WI38 (cell line): ENCODE results near the gene RBM42.
A peak's percentile ranks its signal among the peaks of the same experiment; 100 is the strongest.

Experiments used
- H3K4me3 ChIP-seq: 2 replicates; pipeline ENCODE4 v1.5.1; 2011; ENCODE audit warnings: low read depth, mild to moderate bottlenecking, control low read depth, low read length
- TF ChIP-seq, protein P1 (sequence below): IDR thresholded peaks from 2 replicates; pipeline ENCODE4 v1.5.1; 2012; ENCODE audit warnings: low read depth, mild to moderate bottlenecking, control low read depth, low read length

Gene RBM42

DNA sequence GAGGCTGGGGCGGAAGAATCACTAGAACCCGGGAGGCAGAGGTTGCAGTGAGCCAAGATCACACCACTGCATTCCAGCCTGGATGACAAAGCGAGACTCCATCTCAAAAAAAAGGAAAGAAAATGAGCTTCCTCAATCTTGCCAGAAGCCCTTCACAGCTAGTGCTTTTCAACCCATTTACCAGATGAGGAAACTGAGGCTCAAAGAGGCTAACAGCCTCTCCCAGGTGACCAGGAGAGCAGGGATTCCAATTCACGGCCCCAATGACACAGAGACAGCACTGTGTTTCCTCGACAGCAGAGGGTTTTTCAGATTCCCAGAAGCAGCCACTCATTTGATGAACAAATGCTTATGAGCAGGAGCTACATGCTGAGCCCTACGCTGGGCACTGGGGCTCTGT, 40.7 kb downstream of the RBM42 start:
- TF ChIP-seq, protein P1, sequence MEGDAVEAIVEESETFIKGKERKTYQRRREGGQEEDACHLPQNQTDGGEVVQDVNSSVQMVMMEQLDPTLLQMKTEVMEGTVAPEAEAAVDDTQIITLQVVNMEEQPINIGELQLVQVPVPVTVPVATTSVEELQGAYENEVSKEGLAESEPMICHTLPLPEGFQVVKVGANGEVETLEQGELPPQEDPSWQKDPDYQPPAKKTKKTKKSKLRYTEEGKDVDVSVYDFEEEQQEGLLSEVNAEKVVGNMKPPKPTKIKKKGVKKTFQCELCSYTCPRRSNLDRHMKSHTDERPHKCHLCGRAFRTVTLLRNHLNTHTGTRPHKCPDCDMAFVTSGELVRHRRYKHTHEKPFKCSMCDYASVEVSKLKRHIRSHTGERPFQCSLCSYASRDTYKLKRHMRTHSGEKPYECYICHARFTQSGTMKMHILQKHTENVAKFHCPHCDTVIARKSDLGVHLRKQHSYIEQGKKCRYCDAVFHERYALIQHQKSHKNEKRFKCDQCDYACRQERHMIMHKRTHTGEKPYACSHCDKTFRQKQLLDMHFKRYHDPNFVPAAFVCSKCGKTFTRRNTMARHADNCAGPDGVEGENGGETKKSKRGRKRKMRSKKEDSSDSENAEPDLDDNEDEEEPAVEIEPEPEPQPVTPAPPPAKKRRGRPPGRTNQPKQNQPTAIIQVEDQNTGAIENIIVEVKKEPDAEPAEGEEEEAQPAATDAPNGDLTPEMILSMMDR = no peak
- no peak overlapping the region for H3K4me3 ChIP-seq

DNA sequence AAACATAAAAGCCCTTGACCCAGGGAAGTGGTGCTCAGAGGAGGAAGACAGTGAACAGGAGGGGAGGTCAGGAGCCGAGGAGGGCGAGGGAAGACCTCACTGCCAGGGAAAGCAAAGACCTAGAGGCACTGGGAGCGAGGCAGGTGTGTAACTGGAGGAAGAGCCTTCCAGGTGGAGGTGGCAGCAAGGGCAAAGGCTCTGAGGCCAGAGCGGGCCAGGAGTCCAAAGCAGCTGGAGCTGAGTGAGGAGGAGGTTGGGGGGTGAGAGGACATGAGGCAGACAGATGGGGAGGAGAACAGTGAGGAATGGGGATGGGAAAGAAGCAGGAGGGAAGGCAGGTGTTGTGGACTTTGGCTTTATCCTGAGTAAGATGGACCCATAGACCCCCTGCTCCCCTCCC, 41.1 kb downstream of the RBM42 start:
- H3K4me3 ChIP-seq = no peak overlapping the region
- TF ChIP-seq, protein P1 = no peak

DNA sequence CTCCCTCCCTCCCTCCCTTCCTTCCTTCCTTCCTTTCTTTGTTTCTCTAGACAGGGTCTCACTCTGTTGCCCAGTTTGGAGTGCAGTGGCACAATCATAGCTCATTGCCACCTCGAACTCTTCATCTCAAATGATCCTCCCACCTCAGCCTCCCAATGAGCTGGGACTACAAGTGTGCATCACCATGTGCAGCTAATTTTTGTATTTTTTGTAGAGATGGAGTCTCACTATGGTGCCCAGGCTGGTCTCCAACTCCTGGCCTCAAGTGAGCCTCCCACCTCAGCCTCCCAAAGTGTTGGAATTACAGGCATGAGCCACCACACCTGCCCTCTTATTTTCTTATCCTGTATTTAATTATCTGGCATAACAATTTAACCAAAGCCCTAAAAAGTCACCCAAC, 41.9 kb downstream of the RBM42 start:
- H3K4me3 ChIP-seq = no peak overlapping the region
- TF ChIP-seq, protein P1 = no peak

DNA sequence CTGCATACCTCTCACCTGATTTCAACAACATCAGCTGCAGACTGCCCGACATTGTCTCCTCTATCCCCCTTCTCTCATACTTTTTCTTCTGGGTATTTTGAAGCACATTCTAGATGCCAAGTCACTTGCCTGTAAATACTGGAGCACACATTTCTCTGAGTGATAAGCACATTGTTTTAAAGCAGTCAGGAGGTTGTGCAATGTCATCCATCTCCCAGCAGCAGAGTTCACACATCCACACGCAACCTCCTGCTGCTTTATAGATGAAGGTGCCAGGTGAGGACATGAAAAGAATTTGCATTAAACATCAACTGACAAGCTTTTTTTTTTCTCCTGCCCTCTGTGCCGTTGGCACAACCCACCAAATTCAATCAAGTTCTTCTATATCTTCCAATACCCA, 43.0 kb downstream of the RBM42 start:
- TF ChIP-seq, protein P1 = no peak
- no peak overlapping the region for H3K4me3 ChIP-seq

DNA sequence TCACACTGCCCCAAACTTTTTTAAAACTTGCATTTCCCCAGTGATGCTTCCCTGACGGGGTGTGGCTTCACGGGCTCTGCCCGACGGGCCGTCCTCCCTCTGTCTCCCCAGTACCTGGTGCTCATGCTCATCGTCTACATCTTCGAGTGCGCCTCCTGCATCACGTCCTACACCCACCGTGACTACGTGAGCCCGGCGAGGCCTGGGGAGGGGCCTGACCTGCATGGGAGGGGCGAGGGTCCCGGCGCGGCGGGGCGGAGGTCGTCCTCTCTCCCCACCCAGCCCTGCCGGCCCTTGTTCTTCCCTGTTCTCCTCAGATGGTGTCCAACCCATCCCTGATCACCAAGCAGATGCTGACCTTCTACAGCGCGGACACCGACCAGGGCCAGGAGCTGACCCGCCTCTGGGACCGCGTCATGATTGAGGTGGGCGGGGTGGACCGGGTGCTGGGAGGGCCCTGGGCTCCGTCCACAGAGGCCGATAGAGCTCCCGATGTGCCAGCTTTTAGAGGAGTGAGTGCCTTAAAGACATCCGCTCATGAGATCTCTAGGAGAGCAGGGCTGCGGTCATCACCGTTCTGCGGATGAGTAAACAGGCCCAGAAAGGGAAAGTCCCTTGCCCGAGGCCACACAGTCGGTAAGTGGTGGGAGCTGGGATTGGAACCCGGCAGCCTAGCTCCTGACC, 44.4 kb downstream of the RBM42 start:
- TF ChIP-seq, protein P1 = no peak
- peak overlapping the region; percentile 30 for H3K4me3 ChIP-seq

DNA sequence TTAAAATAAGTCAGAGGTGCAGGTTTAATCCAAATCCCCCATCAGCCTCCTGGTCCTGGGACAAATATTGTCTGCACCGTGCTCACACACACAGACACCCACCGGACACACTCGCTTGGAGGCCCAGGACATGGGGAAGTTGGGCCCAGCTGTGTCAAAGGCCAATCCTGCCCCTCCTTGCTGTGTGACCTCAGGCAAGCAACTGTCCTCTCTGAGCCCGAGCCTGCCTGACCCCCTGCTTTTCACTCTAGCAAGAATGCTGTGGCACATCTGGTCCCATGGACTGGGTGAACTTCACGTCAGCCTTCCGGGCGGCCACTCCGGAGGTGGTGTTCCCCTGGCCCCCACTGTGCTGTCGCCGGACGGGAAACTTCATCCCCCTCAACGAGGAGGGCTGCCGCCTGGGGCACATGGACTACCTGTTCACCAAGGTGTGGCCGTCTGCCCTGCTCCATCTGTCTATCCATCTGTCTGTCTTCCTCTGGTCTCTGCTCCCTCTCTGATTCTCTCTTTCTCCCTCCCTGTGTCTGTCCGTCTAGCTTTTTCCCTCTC, 46.8 kb downstream of the RBM42 start:
- H3K4me3 ChIP-seq = no peak overlapping the region
- TF ChIP-seq, protein P1 = no peak
